ENCODE results near the gene ELP6.

- TF ChIP-seq CREB5 (CRISPR knock-in tag; IDR thresholded peaks at IDR 0.05; ENCODE audit: low read depth) (no peak), ZFP3 (CRISPR knock-in tag; IDR thresholded peaks at IDR 0.05) (no peak), PATZ1 (CRISPR knock-in tag; IDR thresholded peaks at IDR 0.05; ENCODE audit: borderline replicate concordance) (no peak), BACH2 (CRISPR knock-in tag; IDR thresholded peaks at IDR 0.05; ENCODE audit: borderline replicate concordance) (no peak), ARNTL (CRISPR knock-in tag; IDR thresholded peaks at IDR 0.05; ENCODE audit: borderline replicate concordance, low read depth) (no peak), ZNF565 (CRISPR knock-in tag; conservative IDR thresholded peaks at IDR 0.05; ENCODE audit: low read depth) (no peak), TCF4 (CRISPR knock-in tag; IDR thresholded peaks at IDR 0.05; ENCODE audit: borderline replicate concordance) (no peak), ESRRG (CRISPR knock-in tag; IDR thresholded peaks at IDR 0.05) (no peak), CSDC2 (CRISPR knock-in tag; IDR thresholded peaks at IDR 0.05) (no peak)
- TF ChIP-seq, protein P1, sequence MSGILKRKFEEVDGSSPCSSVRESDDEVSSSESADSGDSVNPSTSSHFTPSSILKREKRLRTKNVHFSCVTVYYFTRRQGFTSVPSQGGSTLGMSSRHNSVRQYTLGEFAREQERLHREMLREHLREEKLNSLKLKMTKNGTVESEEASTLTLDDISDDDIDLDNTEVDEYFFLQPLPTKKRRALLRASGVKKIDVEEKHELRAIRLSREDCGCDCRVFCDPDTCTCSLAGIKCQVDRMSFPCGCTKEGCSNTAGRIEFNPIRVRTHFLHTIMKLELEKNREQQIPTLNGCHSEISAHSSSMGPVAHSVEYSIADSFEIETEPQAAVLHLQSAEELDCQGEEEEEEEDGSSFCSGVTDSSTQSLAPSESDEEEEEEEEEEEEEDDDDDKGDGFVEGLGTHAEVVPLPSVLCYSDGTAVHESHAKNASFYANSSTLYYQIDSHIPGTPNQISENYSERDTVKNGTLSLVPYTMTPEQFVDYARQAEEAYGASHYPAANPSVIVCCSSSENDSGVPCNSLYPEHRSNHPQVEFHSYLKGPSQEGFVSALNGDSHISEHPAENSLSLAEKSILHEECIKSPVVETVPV (CRISPR knock-in tag; IDR thresholded peaks at IDR 0.05): no peak
- TF ChIP-seq, protein P2, sequence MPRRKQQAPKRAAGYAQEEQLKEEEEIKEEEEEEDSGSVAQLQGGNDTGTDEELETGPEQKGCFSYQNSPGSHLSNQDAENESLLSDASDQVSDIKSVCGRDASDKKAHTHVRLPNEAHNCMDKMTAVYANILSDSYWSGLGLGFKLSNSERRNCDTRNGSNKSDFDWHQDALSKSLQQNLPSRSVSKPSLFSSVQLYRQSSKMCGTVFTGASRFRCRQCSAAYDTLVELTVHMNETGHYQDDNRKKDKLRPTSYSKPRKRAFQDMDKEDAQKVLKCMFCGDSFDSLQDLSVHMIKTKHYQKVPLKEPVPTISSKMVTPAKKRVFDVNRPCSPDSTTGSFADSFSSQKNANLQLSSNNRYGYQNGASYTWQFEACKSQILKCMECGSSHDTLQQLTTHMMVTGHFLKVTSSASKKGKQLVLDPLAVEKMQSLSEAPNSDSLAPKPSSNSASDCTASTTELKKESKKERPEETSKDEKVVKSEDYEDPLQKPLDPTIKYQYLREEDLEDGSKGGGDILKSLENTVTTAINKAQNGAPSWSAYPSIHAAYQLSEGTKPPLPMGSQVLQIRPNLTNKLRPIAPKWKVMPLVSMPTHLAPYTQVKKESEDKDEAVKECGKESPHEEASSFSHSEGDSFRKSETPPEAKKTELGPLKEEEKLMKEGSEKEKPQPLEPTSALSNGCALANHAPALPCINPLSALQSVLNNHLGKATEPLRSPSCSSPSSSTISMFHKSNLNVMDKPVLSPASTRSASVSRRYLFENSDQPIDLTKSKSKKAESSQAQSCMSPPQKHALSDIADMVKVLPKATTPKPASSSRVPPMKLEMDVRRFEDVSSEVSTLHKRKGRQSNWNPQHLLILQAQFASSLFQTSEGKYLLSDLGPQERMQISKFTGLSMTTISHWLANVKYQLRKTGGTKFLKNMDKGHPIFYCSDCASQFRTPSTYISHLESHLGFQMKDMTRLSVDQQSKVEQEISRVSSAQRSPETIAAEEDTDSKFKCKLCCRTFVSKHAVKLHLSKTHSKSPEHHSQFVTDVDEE (CRISPR knock-in tag; IDR thresholded peaks at IDR 0.05): no peak
These were observed 4.4 kb upstream of the ELP6 start for GRCh38 chr3:47517937-47518336.
